HT1080 (cell line): ENCODE data around the gene U2AF1L4. TPM values are rescaled to one million over a fixed set of nuclear protein-coding genes. Genes with fewer than 3 reads are reported as not detected.
"Not testable (repeated sequence)": the region's sequence is repeated elsewhere in the genome, so short reads cannot be mapped to it uniquely, and the experiment has no call there.

Source experiments
- DNase-seq: peaks from one replicate; pipeline ENCODE4 v3.0.0-alpha.2; 2015; ENCODE audit warnings: low read depth
- total RNA-seq: library from RNA; depleted of rRNA; stranded (reverse); fragments of >200 nt; shearing (Covaris generic); gene quantifications from 2 replicates; pipeline ENCODE4 v1.2.3, GENCODE V29; 2014

U2AF1L4 gene
- total RNA-seq, 1 experiment from 2014 or later, result 8.4 TPM

DNA sequence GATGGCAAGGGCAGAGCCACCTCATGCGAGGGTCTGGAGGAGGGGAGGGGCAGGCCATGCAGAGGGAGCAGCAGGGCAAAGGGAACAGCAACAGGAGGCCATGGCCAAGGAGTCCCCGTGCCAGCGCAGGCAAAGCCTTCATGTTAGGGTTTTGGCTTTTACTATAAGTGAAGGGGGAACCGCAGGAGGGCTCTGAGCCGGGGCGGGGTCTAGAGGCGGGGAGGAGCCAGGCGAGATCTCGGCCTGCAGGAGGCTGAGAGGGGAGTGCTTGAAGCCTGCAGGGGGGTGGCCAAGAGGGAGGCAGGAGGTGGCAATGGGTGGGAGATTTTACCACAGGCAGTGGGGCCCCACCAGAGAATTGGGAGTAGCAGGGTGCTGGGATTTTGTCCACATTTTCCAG, 36.4 kb upstream of the U2AF1L4 start:
- no peak for DNase-seq

GRCh38 chr19:35780717-35781116, 35.5 kb upstream of the U2AF1L4 start:
- no peak for DNase-seq

- DNase-seq, result no peak
Measured at GRCh38 chr19:35780058-35780457, 34.8 kb upstream of the U2AF1L4 start.

GRCh38 chr19:35779033-35779432, 33.8 kb upstream of the U2AF1L4 start:
- no peak for DNase-seq

GRCh38 chr19:35777961-35778360, 32.7 kb upstream of the U2AF1L4 start:
- no peak for DNase-seq

GRCh38 chr19:35777086-35777841, 32.0 kb upstream of the U2AF1L4 start:
- no peak for DNase-seq

GRCh38 chr19:35776102-35776788, 31.0 kb upstream of the U2AF1L4 start:
- DNase-seq, result no peak

GRCh38 chr19:35775298-35776101, 30.3 kb upstream of the U2AF1L4 start, which contains the start of gene ARHGAP33:
TSS of gene ARHGAP33 (plus strand) at chr19:35775564. CDS start at chr19:35775659, 95 bp downstream.
- peak; percentile 89 for DNase-seq

GRCh38 chr19:35775046-35775297, 29.8 kb upstream of the U2AF1L4 start:
- DNase-seq, result no peak

DNA sequence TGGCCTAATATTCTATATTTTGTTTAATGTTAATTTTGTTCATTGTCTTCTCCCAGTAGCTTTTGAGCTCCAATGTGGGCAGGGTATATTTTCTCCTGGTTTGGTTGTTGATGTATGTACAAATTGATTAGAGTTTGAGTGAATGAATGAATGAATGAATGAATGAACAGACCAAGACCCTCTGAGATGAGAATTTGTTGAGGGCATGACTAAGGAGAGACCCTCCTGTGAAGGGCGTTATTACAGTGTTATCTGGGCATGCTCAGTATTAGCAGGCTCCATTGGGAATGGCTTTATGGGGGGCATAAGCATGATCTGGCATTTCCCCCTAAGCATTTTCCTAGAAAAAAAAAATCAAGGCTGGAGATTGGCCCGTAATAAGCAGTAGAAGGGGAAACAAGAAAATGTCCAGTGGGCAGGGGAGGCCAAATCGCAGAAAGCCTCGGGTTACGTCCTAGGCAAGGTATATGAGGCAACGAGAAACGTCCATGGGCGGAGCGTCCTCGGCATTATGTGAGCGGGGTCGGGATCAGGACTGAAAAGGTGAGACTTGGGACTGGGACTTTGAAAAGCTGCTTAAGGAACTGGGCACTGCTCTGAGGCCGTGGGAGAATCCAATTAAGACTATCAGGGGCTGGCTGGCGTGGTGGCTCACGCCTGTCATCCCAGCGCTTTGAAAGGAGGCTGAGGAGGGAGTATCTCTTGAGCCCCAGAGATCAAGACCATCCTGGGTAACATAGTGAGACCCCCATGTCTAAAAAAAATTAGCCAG, 29.2 kb upstream of the U2AF1L4 start:
- DNase-seq, result no peak

DNA sequence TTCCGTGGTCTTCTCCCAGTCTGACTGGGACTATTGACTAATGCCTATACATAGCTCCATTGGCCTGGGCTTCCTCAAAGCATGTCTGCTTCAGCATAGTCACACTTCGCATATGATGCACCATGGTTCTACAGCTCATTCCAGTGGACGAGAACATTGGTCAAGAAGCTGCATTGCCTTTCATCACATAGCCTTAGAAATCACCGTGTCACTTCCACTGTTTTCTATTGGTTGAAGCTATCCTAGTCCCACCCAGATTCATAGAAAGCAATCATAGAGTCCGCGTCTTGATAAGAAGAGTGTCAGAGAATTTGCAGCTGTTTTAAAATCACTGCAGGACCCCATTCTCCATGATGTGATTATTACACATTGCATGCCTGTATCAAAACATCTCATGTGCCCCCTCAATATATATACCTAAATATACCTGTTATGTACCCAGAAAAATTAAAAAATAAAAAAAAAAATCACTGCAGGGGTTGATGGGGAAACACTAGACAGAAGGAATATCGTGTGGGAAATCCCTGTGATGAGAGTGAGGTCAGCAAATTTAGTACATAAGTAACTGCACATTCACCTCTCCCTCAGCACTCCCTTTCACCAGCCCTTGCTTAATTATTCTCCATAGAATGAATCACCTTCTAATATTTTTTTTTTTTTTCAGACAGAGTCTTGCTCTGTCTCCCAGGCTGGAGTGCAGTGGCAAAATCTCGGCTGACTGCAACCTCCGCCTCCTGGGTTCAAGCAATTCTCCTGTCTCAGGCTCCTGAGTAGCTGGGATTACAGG, 28.0 kb upstream of the U2AF1L4 start:
- no peak for DNase-seq

GRCh38 chr19:35772362-35772761, 27.1 kb upstream of the U2AF1L4 start:
- DNase-seq, result not testable (repeated sequence)

- no peak for DNase-seq
Measured at GRCh38 chr19:35768082-35768421, 22.8 kb upstream of the U2AF1L4 start.

- no peak for DNase-seq
Measured at GRCh38 chr19:35767288-35768081, 22.3 kb upstream of the U2AF1L4 start.

DNA sequence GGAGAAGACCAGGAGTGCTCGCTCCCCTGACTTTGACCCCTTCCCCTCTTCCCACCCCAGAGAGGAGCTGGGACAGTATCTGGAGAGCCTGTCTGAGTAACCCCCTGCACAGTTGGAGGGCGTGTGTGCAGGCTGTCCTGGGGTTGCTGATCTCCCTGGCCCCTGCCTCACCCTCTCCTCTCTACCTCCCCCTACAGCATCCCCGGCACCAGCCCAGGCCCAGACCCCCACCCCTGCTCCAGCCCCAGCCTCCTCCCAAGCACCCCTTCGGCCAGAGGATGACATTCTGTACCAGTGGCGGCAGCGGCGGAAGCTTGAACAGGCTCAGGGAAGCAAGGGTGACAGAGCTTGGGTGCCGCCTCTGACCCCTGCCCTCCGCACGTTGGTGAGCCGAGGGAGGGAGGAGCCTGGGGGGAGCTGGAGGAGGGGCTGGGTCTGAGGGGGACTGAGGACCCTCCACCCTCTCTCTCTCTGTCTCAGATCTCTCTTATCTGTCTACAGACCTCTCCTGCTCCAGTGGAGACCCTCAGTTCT, 21.4 kb upstream of the U2AF1L4 start:
- DNase-seq, result no peak

- no peak for DNase-seq
Measured at GRCh38 chr19:35764432-35765315, 19.5 kb upstream of the U2AF1L4 start.

DNA sequence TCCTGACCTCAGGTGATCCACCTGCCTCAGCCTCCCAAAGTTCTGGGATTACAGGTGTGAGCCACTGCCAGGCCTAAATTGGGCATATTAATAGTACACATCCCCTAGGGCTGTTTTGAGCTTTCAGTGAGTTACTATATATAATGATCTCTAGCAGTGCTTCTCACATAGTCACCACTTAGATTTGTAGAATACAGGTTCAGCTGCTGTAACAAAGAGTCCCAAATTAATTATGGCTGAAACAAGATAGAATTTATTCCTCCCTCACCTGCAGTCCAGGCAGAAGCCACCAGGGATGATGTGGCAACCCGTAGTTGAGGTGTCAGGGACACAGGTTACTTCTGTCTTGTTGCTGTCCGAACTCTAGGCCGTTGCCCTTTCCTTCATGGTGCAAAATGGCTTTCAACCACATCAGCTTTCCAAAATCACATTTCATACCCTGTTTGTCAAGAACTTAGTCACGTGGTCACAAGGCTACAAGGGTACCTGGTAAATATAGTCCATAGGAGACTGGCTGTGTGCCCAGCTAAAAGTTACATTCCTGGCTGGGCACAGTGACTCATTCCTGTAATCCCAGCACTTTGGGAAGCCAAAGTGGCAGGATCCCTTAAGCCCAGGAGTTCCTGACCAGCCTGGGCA, 15.6 kb upstream of the U2AF1L4 start:
- DNase-seq, result peak; percentile 49

DNA sequence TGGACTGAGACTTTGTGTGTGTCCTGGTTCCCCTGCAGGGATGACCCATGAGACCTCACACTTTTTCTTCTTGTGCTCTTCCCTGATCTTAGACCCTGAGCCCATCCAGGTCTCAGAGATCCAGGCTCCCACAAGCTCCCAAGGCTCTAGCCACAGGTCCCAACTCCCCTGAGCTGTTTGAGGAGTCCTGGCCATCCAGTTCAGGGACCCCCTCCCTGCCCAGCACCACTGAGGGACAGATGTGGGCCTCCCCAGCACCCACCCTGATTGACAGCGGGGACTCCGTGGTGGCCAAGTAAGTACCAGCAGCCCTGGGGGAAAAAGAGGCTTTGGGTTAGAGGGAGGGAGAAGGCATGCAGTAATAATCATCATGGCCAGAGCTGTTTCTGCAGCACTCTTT, 14.5 kb upstream of the U2AF1L4 start:
- DNase-seq, result no peak
